SK-N-SH treated with all-trans-retinoic acid at 6 μM for 48 hours (cell line): ENCODE results near the gene DCN.

Source experiments
- ATAC-seq: fragments of 200-7000 bp; cut with Tn5 transposase; 3 replicates; pipeline ENCODE4 v1.9.1; 2020; ENCODE audit warnings: mild to moderate bottlenecking, moderate library complexity
- ARNTL ChIP-seq: fragments of 450-650 bp; formaldehyde crosslinking; IDR thresholded peaks from 2 replicates; pipeline ENCODE4 v1.5.0; 2020; ENCODE audit warnings: low read depth, mild to moderate bottlenecking, moderate library complexity, borderline replicate concordance
- BACH2 ChIP-seq: fragments of 250-450 bp; sonication (Bioruptor Pico); IDR thresholded peaks from 2 replicates; pipeline ENCODE4 v1.9.0; 2021; ENCODE audit warnings: mild to moderate bottlenecking, borderline replicate concordance
- CSDC2 ChIP-seq: fragments of 250-450 bp; sonication (Bioruptor Pico); IDR thresholded peaks from 2 replicates; pipeline ENCODE4 v1.5.0; 2020; ENCODE audit warnings: mild to moderate bottlenecking, moderate library complexity
- CSRNP3 ChIP-seq: fragments of 250-450 bp; sonication (Bioruptor Pico); IDR thresholded peaks from 2 replicates; pipeline ENCODE4 v1.5.1; 2021; ENCODE audit warnings: mild to moderate bottlenecking, moderate library complexity
- ESRRG ChIP-seq: fragments of 250-450 bp; sonication (Bioruptor Pico); IDR thresholded peaks from 2 replicates; pipeline ENCODE4 v1.6.1; 2021; ENCODE audit warnings: mild to moderate bottlenecking
- GLIS3 ChIP-seq: fragments of 250-450 bp; sonication (Bioruptor Pico); IDR thresholded peaks from 2 replicates; pipeline ENCODE4 v1.5.0; 2020; ENCODE audit warnings: mild to moderate bottlenecking, moderate library complexity
- ISL1 ChIP-seq: fragments of 250-450 bp; sonication (Bioruptor Pico); IDR thresholded peaks from 2 replicates; pipeline ENCODE4 v2.1.2; 2022; ENCODE audit warnings: mild to moderate bottlenecking, moderate library complexity
- OSR1 ChIP-seq: fragments of 250-450 bp; sonication (Bioruptor Pico); IDR thresholded peaks from 2 replicates; pipeline ENCODE4 v1.8.0; 2022; ENCODE audit warnings: moderate library complexity, mild to moderate bottlenecking, inconsistent platforms
- PPARA ChIP-seq: fragments of 250-450 bp; sonication (Bioruptor Pico); IDR thresholded peaks from 2 replicates; pipeline ENCODE4 v1.5.0; 2020; ENCODE audit warnings: mild to moderate bottlenecking, borderline replicate concordance
- RARB ChIP-seq: fragments of 250-450 bp; sonication (Bioruptor Pico); IDR thresholded peaks from 2 replicates; pipeline ENCODE4 v1.8.0; 2021; ENCODE audit warnings: mild to moderate bottlenecking, moderate library complexity
- SNAI2 ChIP-seq: fragments of 250-450 bp; sonication (Bioruptor Pico); IDR thresholded peaks from 2 replicates; pipeline ENCODE4 v1.5.0; 2020; ENCODE audit warnings: mild to moderate bottlenecking, moderate library complexity
- TCF4 ChIP-seq: fragments of 250-450 bp; sonication (Bioruptor Pico); IDR thresholded peaks from 2 replicates; pipeline ENCODE4 v1.8.0; 2021; ENCODE audit warnings: mild to moderate bottlenecking, moderate library complexity, borderline replicate concordance
- TOX ChIP-seq: fragments of 250-450 bp; sonication (Bioruptor Pico); IDR thresholded peaks from 2 replicates; pipeline ENCODE4 v1.8.0; 2021; ENCODE audit warnings: mild to moderate bottlenecking, moderate library complexity, borderline replicate concordance
- TSHZ2 ChIP-seq: fragments of 250-450 bp; sonication (Bioruptor Pico); IDR thresholded peaks from 2 replicates; pipeline ENCODE4 v1.5.0; 2020; ENCODE audit warnings: mild to moderate bottlenecking, moderate library complexity
- ZFP30 ChIP-seq: fragments of 450-650 bp; formaldehyde crosslinking; IDR thresholded peaks from 2 replicates; pipeline ENCODE4 v1.5.0; 2022; ENCODE audit warnings: mild to moderate bottlenecking, moderate library complexity
- ZNF565 ChIP-seq: fragments of 450-650 bp; formaldehyde crosslinking; conservative IDR thresholded peaks from 2 replicates; pipeline ENCODE4 v1.5.0; 2020; ENCODE audit warnings: low read depth, mild to moderate bottlenecking, moderate library complexity
- ZNF70 ChIP-seq: fragments of 450-650 bp; formaldehyde crosslinking; IDR thresholded peaks from 2 replicates; pipeline ENCODE4 v1.5.0; 2020; ENCODE audit warnings: mild to moderate bottlenecking, moderate library complexity
- ZNF8 ChIP-seq: fragments of 450-650 bp; formaldehyde crosslinking; IDR thresholded peaks from 2 replicates; pipeline ENCODE4 v1.5.0; 2020; ENCODE audit warnings: mild to moderate bottlenecking, moderate library complexity
- TF ChIP-seq, protein P1 (sequence below): fragments of 250-450 bp; sonication (Bioruptor Pico); IDR thresholded peaks from 2 replicates; pipeline ENCODE4 v1.8.0; 2020; ENCODE audit warnings: mild to moderate bottlenecking, moderate library complexity, borderline replicate concordance

Gene DCN

DNA sequence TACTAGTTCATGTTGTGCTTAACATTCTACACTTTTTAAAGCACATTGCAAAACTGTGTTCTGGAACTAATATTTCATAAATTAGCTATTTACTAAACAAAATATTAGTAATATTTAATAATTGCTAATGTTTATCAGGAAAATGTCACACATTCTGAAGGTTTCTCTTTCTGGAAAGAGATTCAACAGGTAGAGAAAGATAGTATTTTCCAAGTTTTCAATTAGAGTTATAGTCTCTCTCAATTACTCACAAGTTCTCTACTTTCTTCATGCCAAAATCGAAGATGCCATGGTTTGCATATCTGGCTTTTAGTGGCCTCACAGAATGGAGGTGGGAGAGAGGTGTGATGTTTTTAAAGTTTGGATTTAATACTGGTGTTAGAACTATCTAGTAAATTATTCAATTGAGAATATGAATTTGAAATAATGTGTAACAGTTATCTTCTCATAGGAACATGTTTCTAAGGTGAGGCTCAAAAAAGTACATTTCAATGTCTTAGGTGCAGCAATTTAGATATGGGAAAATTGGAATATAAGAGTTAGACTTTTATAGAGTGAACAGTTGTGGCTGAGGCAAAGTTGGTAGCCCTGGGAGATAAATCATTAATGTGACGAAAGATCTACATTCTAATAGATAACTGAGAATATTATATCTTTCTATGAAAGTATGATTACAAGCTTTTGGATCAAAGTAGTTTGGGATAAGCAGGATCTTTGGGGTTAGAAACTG, 72.9 kb downstream of the DCN start:
- ATAC-seq, result no peak
- TF ChIP-seq OSR1 (CRISPR knock-in tag), result no peak
- TF ChIP-seq ESRRG (CRISPR knock-in tag), result no peak
- no peak for TF ChIP-seq TOX (CRISPR knock-in tag)
- no peak for TF ChIP-seq TCF4 (CRISPR knock-in tag)
- TF ChIP-seq CSDC2 (CRISPR knock-in tag), result no peak

DNA sequence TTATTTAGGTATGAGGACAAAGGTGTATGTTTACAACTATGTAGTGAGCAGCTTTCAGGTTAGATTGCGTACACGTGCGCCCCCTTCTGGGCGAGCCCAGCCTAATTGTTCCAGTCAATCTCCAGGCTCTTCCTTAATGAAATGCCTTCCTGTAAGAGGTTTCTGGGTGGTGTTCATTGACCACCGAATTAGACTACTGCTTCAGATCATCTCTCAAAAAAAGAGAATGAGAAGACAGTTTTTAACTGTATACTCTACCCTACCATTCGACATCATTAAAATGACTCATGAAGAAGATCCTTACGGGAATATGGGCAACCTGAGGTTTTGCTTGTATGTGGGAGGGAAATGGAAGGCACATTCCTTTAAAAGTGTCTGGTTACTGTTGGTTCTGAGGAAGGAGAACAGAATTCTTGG, 73.5 kb downstream of the DCN start:
- TF ChIP-seq GLIS3 (no peak), ARNTL (CRISPR knock-in tag) (no peak), ZNF565 (no peak), ZNF70 (CRISPR knock-in tag) (no peak), ZNF8 (CRISPR knock-in tag) (no peak)
- ATAC-seq, result peak; percentile 42

DNA sequence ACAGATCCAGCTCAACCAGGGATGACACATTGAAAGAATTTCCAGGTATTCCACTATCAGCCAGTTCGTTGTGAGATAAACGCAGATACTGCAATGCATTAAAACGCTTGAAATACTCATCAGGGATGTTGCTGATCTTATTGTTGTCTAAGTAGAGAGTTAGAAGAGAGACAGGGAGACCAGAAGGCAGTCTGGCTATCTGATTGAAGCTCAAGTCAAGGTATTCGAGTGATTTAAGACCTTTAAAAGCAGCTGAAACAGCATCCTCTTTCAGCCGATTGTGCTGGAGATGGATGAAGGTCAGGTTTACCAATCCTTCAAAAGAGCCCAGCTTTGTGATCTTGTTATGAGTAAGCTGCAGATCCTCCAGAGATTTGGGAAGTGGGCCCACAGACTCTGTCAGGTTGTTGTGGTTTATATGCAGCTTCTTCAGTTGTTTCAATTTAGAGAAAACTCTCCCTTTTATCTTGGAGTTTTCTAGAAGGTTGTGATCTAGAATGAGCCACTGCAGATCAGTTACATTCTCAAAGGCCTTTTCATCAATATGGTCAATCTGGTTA, 74.3 kb downstream of the DCN start:
- ATAC-seq, result no peak
- TF ChIP-seq BACH2 (CRISPR knock-in tag) (no peak), SNAI2 (CRISPR knock-in tag) (no peak)

- no peak for ATAC-seq
- TF ChIP-seq PPARA (CRISPR knock-in tag) (no peak), TCF4 (CRISPR knock-in tag) (no peak), ZNF70 (CRISPR knock-in tag) (no peak), TOX (CRISPR knock-in tag) (0 out of 2 replicates have a peak, but pooled peaks have one; percentile 13)
Measured at GRCh38 chr12:91106283-91106682, 76.3 kb downstream of the DCN start.

DNA sequence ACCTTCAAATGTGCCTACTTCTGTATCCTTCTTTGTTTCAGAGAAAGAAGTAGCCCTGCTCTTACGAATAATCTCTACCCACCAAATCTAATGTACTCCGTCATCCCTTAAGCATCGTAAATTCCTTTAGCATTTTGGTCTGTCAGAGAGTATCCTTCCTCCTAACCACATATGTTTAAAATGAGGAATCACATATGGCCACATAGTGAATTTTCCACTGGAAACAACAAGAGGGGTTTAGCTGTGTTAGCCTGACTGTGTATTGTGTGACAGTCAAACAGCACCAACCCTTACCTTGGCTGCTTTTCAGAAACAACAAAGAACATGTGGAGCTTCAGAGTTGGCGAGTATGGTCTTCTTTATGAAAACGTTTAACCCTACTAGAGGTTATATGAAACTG, 76.8 kb downstream of the DCN start:
- TF ChIP-seq RARB (CRISPR knock-in tag), result no peak
- TF ChIP-seq GLIS3, result no peak
- TF ChIP-seq ZNF70 (CRISPR knock-in tag), result no peak
- no peak for TF ChIP-seq TOX (CRISPR knock-in tag)
- TF ChIP-seq ESRRG (CRISPR knock-in tag), result no peak
- TF ChIP-seq TSHZ2, result no peak
- no peak for TF ChIP-seq ISL1 (CRISPR knock-in tag)
- no peak; the same call in 2 of the 3 replicates for ATAC-seq

- no peak for TF ChIP-seq ZNF565
- TF ChIP-seq, all 23 proteins: peak for 0
- no peak for ATAC-seq
Measured at GRCh38 chr12:91104812-91105466, 77.7 kb downstream of the DCN start.

- no peak for ATAC-seq
- no peak for TF ChIP-seq ISL1 (CRISPR knock-in tag)
- no peak for TF ChIP-seq ZFP30
- TF ChIP-seq, protein P1, sequence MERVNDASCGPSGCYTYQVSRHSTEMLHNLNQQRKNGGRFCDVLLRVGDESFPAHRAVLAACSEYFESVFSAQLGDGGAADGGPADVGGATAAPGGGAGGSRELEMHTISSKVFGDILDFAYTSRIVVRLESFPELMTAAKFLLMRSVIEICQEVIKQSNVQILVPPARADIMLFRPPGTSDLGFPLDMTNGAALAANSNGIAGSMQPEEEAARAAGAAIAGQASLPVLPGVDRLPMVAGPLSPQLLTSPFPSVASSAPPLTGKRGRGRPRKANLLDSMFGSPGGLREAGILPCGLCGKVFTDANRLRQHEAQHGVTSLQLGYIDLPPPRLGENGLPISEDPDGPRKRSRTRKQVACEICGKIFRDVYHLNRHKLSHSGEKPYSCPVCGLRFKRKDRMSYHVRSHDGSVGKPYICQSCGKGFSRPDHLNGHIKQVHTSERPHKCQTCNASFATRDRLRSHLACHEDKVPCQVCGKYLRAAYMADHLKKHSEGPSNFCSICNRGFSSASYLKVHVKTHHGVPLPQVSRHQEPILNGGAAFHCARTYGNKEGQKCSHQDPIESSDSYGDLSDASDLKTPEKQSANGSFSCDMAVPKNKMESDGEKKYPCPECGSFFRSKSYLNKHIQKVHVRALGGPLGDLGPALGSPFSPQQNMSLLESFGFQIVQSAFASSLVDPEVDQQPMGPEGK (CRISPR knock-in tag), result no peak
- TF ChIP-seq BACH2 (CRISPR knock-in tag), result no peak
- TF ChIP-seq OSR1 (CRISPR knock-in tag), result no peak
- TF ChIP-seq CSRNP3 (CRISPR knock-in tag), result no peak
- no peak for TF ChIP-seq PPARA (CRISPR knock-in tag)
Measured at GRCh38 chr12:91103624-91104023, 79.0 kb downstream of the DCN start.
